Nephron (organoid): ENCODE results near the gene PEX10.

ENCODE experiments used
- H3K27ac Mint-ChIP-seq, 3 experiments: 2 replicates each; pipeline ENCODE4 v1.8.0; 2020; ENCODE audit warnings: mixed read lengths in 3 of 3, mild to moderate bottlenecking in 2 of 3, moderate library complexity in 1 of 3
- H3K27me3 Mint-ChIP-seq: 2 replicates; pipeline ENCODE4 v1.8.0; 2021; ENCODE audit warnings: low read depth, mild to moderate bottlenecking, moderate library complexity, mixed read lengths
- H3K36me3 Mint-ChIP-seq: 2 replicates; pipeline ENCODE4 v1.8.0; 2020; ENCODE audit warnings: low read depth, mixed read lengths
- H3K4me1 Mint-ChIP-seq: 2 replicates; pipeline ENCODE4 v1.8.0; 2020; ENCODE audit warnings: mixed read lengths
- H3K4me3 Mint-ChIP-seq, 3 experiments: 2 replicates each; pipeline ENCODE4 v1.8.0; 2020; ENCODE audit warnings: mild to moderate bottlenecking in 3 of 3, mixed read lengths in 3 of 3, moderate library complexity in 2 of 3
- H3K9me3 Mint-ChIP-seq: 2 replicates; pipeline ENCODE4 v1.8.0; 2020; ENCODE audit warnings: mixed read lengths
- TF ChIP-seq, protein P1 (sequence below), 3 experiments: fragments of 200-600 bp; sonication (generic); IDR thresholded peaks; one replicate each; pipeline ENCODE4 v1.5.0; 2021; ENCODE audit warnings: antibody characterized with exemption in 3 of 3; ENCODE audit not compliant: unreplicated experiment in 3 of 3

The PEX10 gene

DNA sequence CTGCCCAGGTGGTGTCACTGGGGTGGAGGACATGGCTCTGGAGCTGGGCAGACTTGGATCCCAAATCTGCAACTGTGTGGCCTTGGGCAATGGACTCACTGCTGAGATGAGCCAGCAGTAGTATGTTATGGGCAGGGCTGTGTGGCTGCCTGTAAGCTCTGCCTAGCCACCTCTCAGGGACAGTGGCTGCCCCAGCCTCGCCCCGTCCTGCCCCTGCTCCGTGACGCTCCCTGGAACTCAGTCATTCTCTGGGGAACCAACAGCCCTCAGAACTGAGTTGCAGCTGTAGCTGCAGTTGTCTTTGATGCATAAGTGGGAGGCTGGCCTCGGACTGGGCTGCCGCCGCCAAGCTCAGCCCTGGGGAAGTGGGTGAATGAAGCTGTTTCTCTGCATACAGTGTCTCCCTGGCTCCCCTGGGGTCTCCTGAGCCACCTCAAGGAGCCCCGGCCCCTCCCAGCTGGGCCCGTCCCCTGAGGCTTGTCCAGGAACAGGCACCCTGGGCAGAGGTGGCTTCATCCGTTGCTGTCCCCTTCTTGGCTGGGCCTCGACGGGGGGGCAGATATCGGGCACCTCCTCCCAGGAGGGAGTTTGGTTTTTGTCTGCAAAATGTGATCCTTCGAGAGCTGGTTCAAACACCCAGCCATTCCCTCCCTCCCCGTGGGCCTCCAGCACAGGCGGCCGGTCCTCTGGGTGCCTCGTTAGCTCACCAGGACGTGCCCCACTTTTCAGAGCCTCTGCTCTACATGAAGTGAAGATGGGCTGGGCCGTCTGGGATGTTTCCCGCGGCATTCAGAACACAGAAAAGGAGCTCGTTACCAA, 37.5 kb upstream of the PEX10 start:
- Mint-ChIP-seq H3K4me3 (no peak overlapping the region), H3K27me3 (peaks cover 39% of the 10 kb centered on the region), H3K4me1 (no peaks in the 10 kb centered on the region), H3K36me3 (no peaks in the 10 kb centered on the region), H3K27ac (no peak overlapping the region), H3K9me3 (no peaks in the 10 kb centered on the region)
- TF ChIP-seq, protein P1, sequence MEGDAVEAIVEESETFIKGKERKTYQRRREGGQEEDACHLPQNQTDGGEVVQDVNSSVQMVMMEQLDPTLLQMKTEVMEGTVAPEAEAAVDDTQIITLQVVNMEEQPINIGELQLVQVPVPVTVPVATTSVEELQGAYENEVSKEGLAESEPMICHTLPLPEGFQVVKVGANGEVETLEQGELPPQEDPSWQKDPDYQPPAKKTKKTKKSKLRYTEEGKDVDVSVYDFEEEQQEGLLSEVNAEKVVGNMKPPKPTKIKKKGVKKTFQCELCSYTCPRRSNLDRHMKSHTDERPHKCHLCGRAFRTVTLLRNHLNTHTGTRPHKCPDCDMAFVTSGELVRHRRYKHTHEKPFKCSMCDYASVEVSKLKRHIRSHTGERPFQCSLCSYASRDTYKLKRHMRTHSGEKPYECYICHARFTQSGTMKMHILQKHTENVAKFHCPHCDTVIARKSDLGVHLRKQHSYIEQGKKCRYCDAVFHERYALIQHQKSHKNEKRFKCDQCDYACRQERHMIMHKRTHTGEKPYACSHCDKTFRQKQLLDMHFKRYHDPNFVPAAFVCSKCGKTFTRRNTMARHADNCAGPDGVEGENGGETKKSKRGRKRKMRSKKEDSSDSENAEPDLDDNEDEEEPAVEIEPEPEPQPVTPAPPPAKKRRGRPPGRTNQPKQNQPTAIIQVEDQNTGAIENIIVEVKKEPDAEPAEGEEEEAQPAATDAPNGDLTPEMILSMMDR (IDR thresholded peaks at IDR 0.05; ENCODE audit: unreplicated experiment in 3 of 3): no peak

DNA sequence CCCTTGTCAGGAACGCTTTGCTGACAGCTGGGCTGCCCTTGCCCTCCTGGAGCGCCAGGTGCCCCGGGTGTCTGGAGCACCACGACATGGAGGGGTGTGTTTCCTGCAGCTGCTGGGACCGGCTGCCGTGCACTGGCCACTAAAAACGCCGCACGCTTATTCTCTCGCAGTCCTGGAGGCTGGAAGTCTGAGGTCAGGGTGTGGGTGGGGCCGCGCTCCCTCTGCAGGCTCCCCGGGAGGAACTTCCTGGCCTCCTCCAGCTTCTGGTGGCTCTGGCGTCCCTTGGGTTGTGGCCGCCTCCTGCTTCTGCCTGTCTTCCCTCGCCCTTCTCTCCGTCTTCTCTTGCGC, 35.7 kb upstream of the PEX10 start:
- Mint-ChIP-seq H3K36me3 (no peaks in the 10 kb centered on the region), H3K9me3 (no peaks in the 10 kb centered on the region), H3K4me3 (no peak overlapping the region), H3K27ac (no peak overlapping the region), H3K27me3 (peaks cover 46% of the 10 kb centered on the region), H3K4me1 (no peaks in the 10 kb centered on the region)
- TF ChIP-seq, protein P1 (IDR thresholded peaks at IDR 0.05; ENCODE audit: unreplicated experiment in 3 of 3): no peak

DNA sequence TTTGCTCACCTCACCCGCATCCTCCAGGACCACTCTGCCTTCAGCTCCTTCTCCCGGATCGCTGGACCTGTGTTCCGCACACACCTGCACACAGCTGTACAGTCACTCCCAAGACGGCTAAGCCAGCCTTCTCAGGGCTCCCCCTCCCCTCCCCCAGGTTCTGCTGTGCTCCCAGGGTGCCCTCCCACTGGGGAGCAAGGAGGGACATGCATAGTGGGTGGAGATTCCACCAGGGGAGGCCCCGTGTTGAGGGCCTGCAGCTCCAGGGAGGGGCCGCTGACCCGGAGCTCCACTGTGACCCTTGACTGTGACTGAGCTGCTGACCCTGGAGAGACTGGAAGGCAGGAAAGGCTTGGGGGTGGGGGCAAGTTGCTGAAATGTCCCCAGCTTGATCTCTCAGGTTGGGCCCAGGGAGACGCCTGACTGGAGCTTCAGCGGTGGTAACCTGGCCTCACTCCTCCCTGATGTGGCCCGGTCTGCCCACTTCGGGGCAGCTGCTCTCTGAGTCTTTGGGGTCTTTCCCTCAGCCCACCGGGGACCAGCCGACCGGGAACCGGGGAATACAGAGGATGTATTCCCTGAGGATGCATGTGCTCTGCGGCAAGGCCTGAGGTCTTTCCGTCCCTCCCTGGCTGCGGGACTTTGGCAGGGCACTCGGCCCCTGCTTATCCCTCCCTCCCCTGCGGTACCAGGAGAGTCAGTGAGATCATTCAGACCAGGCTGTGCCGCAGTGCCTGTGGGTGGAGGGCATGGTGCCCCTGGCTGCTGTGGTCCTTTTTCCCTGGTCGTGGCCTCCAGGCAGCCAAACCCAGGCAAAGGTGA, 35.1 kb upstream of the PEX10 start:
- H3K27me3 Mint-ChIP-seq: peaks cover 47% of the 10 kb centered on the region
- H3K27ac Mint-ChIP-seq: no peak overlapping the region
- no peaks in the 10 kb centered on the region for H3K36me3 Mint-ChIP-seq
- no peaks in the 10 kb centered on the region for H3K9me3 Mint-ChIP-seq
- TF ChIP-seq, protein P1 (IDR thresholded peaks at IDR 0.05; ENCODE audit: unreplicated experiment in 3 of 3): no peak
- H3K4me3 Mint-ChIP-seq: peak overlapping the region in 1 of 3 experiments; percentile 10
- no peaks in the 10 kb centered on the region for H3K4me1 Mint-ChIP-seq

DNA sequence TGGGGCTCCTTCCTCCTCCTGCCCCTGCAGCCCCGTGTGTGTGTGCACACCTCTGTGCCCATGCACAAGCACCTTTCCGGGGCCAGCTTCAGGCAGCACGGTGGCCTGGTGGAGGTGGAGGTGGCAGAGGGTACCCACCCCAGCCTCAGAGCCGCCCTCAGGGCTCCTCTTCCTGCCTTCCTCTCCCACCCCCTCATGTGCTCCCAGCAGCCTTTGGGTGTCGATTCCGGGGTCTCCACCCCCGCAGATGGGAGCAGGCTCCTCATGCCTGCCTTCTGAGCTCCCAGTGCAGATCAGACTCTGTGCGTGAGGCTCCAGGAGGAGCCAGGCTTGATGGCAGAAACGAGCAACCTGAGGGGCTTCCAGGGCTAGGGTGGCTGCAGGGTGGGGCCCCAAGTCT, 34.5 kb upstream of the PEX10 start:
- Mint-ChIP-seq H3K36me3 (no peaks in the 10 kb centered on the region), H3K9me3 (no peaks in the 10 kb centered on the region), H3K27me3 (peaks cover 53% of the 10 kb centered on the region), H3K4me3 (no peak overlapping the region), H3K4me1 (no peaks in the 10 kb centered on the region), H3K27ac (no peak overlapping the region)
- TF ChIP-seq, protein P1 (IDR thresholded peaks at IDR 0.05; ENCODE audit: unreplicated experiment in 3 of 3): no peak

DNA sequence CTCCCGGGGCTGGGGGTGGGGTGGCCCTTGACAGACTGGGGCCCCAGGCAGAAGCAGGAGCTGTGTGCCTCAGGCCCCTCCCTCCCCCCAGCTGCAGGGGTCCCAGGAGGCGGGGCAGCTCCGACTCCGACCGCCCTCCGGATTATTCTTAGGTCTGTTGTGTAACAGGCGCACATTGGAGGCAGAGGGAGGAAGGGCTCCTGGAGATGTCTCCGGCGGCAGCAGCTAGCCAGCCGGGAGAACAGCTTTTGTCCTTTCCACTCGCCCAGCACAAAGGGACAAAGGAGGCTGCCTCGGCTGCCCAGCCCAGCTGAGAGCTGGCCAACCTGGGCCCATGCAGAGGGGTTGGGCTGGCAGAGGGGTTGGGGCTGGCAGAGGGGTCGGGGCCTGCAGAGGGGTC, 34.0 kb upstream of the PEX10 start:
- Mint-ChIP-seq H3K36me3 (no peaks in the 10 kb centered on the region), H3K27me3 (peaks cover 58% of the 10 kb centered on the region), H3K27ac (no peak overlapping the region), H3K4me3 (no peak overlapping the region), H3K9me3 (no peaks in the 10 kb centered on the region), H3K4me1 (no peaks in the 10 kb centered on the region)
- TF ChIP-seq, protein P1 (IDR thresholded peaks at IDR 0.05; ENCODE audit: unreplicated experiment in 3 of 3): no peak
